HK-2 (cell line): ENCODE results near the gene SRGAP1.
"Not testable (repeated sequence)": the region's sequence is repeated elsewhere in the genome, so short reads cannot be mapped to it uniquely, and the experiment has no call there.

Source experiments
- DNase-seq: peaks from one replicate; pipeline ENCODE4 v3.0.0-alpha.2; 2018; ENCODE audit not compliant: unreplicated experiment

The SRGAP1 gene

GRCh38 chr12:64007853-64008252, 163.4 kb downstream of the SRGAP1 start:
- DNase-seq, result no peak

GRCh38 chr12:64008596-64008995, 164.1 kb downstream of the SRGAP1 start:
- DNase-seq, result no peak

- DNase-seq, result no peak
These were observed 165.0 kb downstream of the SRGAP1 start for GRCh38 chr12:64009321-64010068.

GRCh38 chr12:64010069-64010686, 165.7 kb downstream of the SRGAP1 start:
- DNase-seq, result peak; percentile 56

- no peak for DNase-seq
These were observed 172.0 kb downstream of the SRGAP1 start for GRCh38 chr12:64016521-64016920.

GRCh38 chr12:64018116-64018515, 173.6 kb downstream of the SRGAP1 start:
- DNase-seq, result not testable (repeated sequence)

- no peak for DNase-seq
These were observed 174.0 kb downstream of the SRGAP1 start for GRCh38 chr12:64018524-64018923.

GRCh38 chr12:64019101-64019500, 174.6 kb downstream of the SRGAP1 start:
- DNase-seq, result no peak

GRCh38 chr12:64019654-64020053, 175.2 kb downstream of the SRGAP1 start:
- no peak for DNase-seq

GRCh38 chr12:64025174-64025958, 180.9 kb downstream of the SRGAP1 start:
- no peak for DNase-seq

GRCh38 chr12:64027311-64027710, 182.8 kb downstream of the SRGAP1 start:
- no peak for DNase-seq

- DNase-seq, result no peak
These were observed 184.0 kb downstream of the SRGAP1 start for GRCh38 chr12:64028541-64028940.

GRCh38 chr12:64029013-64029857, 184.7 kb downstream of the SRGAP1 start:
- no peak for DNase-seq

GRCh38 chr12:64030155-64030554, 185.7 kb downstream of the SRGAP1 start:
- DNase-seq, result no peak

- not testable (repeated sequence) for DNase-seq
These were observed 189.6 kb downstream of the SRGAP1 start for GRCh38 chr12:64034056-64034455.

- no peak for DNase-seq
These were observed 190.5 kb downstream of the SRGAP1 start for GRCh38 chr12:64034901-64035576.

GRCh38 chr12:64036414-64036813, 191.9 kb downstream of the SRGAP1 start:
- DNase-seq, result no peak

- no peak for DNase-seq
These were observed 194.9 kb downstream of the SRGAP1 start for GRCh38 chr12:64039281-64039871.

GRCh38 chr12:64042911-64043310, 198.4 kb downstream of the SRGAP1 start:
- DNase-seq, result no peak

- no peak for DNase-seq
These were observed 199.7 kb downstream of the SRGAP1 start for GRCh38 chr12:64044191-64044590.

- no peak for DNase-seq
These were observed 206.6 kb downstream of the SRGAP1 start for GRCh38 chr12:64051057-64051456.
